AG10803 (cell line): Measurements from ENCODE around the gene MRPS24.
"Not testable (repeated sequence)": the region's sequence is repeated elsewhere in the genome, so short reads cannot be mapped to it uniquely, and the experiment has no call there.

Source experiments
- DNase-seq: peaks from one replicate; pipeline ENCODE4 v3.0.0; 2010; ENCODE audit warnings: low read depth
- H3K4me3 ChIP-seq: 2 replicates; pipeline ENCODE4 v1.5.1; 2011; ENCODE audit warnings: mild to moderate bottlenecking, low read length, control low read depth
- TF ChIP-seq, protein P1 (sequence below): conservative IDR thresholded peaks from 2 replicates; pipeline ENCODE4 v1.5.1; 2011; ENCODE audit warnings: mild to moderate bottlenecking, low read length, control low read depth, inconsistent platforms

The MRPS24 gene

DNA sequence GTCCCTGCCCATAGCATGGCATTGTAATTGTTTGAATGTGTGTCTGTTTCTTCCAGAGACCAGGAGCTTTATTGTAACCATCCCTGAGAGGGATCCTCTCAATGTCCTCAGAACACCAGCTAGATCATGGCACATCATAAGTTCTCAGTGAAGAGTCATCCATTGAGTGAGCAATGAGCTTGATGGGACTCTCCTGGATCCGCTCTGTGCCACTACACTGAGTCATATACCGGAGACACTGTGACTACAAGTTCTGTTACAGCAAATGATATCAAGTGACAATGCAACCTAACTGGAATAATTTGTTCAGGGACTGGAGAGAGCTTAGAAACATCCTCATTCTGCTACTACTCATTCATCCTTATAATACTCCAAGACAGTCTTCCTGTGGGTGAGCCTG lies 25.1 kb downstream of the MRPS24 start:
- TF ChIP-seq, protein P1, sequence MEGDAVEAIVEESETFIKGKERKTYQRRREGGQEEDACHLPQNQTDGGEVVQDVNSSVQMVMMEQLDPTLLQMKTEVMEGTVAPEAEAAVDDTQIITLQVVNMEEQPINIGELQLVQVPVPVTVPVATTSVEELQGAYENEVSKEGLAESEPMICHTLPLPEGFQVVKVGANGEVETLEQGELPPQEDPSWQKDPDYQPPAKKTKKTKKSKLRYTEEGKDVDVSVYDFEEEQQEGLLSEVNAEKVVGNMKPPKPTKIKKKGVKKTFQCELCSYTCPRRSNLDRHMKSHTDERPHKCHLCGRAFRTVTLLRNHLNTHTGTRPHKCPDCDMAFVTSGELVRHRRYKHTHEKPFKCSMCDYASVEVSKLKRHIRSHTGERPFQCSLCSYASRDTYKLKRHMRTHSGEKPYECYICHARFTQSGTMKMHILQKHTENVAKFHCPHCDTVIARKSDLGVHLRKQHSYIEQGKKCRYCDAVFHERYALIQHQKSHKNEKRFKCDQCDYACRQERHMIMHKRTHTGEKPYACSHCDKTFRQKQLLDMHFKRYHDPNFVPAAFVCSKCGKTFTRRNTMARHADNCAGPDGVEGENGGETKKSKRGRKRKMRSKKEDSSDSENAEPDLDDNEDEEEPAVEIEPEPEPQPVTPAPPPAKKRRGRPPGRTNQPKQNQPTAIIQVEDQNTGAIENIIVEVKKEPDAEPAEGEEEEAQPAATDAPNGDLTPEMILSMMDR, result no peak
- DNase-seq, result no peak
- no peak overlapping the region for H3K4me3 ChIP-seq

DNA sequence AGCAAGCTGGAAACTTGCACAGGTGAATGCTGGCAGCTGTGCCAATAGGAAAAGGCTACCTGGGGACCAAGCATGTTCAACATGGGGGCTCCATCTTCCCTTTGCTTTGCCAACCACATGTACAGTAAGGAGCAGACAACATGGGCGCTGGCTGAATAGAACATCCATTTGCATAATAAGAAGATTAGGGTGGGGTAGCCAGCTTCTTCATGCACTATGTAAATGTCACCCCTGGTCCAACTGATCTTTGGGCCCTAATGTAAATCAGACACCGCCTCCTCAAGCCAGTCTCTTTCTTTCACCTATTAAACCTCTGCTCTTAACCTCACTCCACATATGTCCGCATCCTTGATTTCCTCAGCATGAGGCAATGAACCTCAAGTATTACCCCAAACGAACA lies 26.0 kb downstream of the MRPS24 start:
- no peak for DNase-seq
- no peak overlapping the region for H3K4me3 ChIP-seq
- TF ChIP-seq, protein P1, result no peak

DNA sequence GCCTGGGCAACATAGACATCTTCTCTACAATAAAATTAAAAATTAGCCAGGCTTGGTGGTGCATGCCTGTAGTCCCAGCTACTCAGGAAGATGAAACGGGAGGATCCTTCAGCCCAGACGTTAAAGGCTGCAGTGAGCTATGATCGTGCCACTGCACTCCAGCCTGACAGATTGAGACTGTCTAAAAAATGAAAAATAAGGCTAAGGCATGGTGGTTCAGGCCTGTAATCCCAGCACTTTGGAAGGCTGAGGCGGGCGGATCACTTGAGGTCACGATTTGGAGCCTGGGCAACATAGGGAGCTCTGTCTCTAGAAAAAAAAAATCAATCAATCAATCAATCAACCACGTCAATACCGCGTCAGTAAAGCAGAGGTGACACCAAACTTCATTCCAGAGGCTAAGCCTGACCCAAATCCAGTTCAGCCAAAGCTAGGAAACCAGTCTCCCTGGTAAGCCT lies 31.1 kb downstream of the MRPS24 start:
- no peak for DNase-seq
- no peak overlapping the region for H3K4me3 ChIP-seq
- TF ChIP-seq, protein P1, result no peak

DNA sequence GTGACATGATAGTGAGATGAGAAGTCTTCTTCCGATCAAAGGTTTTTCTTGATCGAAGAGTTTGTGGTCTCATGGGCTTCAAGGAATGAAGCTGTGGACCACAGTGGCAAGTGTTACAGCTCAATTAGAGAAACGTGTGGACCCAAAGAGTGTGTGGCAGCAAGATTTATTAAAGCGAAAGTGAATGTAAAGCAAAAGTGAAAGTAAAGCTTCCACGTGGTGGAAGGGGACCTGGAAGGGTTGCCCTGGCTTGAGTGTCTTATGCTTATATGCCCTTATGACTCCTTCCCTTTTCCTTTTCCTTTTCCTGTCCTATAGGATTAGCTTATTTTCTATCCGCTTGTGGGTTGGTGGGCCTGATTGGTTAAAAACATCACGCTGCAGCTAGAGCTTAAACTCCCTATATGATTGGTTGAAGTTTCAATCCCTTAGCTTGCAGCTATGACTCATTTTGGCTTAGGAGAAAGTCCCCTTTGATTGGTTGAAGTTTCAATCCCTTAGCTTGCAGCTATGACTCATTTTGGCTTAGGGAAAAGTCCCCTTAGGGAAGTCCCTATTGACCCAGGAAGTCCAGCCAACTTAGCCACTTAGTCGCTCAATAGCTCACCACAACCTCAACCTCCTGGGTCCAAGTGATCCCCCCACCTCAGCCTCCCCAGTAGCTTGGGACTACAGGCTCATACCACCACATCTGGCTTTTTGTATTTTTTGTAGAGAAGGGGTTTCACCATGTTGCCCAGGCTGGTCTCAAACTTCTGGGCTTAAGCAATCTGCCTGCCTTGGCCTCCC lies 34.7 kb downstream of the MRPS24 start:
- peak overlapping the region; percentile 33 for H3K4me3 ChIP-seq

DNA sequence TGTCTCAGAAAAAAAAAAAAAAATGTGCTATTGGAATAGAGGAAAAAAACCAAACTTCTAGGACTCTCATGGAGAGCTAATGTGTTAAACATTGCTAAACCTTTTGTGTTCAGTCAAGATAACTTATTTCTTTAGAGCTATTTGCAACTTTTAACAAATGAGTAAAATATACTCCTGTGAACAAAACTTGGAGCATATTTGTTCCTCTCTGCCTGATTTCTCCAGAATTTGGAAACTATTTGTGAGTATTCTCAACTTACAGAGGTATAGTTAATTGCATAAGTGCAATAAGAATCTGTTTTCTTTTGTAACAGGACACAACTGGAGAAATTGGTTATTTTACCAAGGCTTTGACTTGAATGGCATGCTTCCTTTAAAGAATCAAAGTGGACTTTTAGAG lies 38.4 kb downstream of the MRPS24 start:
- not testable (repeated sequence) for H3K4me3 ChIP-seq, DNase-seq

More for the DNA sequence above, 34.7 kb downstream of the MRPS24 start:
- DNase-seq, result peak; percentile 39
- TF ChIP-seq, protein P1, result no peak

DNA sequence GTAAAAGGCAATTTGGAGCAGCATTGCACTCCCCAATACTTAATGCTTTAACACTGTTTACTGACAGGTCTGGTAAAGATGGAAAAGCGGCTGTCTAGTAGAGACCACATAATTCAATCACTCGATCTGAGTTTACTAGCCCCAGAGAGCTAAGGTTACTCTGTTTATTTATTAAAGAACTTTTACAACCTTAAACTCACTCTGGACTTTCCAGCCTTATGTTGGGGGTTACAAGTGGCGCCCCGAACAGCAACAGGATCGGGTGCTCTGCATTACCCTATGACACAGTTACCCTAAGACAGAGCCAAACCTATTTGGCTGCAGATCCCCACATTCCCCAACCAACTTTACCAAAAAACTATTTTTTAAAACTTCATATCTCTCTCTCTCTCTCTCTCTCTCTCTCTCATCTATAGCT lies 43.9 kb downstream of the MRPS24 start:
- H3K4me3 ChIP-seq, result no peak overlapping the region
- TF ChIP-seq, protein P1, result no peak
- DNase-seq, result no peak

DNA sequence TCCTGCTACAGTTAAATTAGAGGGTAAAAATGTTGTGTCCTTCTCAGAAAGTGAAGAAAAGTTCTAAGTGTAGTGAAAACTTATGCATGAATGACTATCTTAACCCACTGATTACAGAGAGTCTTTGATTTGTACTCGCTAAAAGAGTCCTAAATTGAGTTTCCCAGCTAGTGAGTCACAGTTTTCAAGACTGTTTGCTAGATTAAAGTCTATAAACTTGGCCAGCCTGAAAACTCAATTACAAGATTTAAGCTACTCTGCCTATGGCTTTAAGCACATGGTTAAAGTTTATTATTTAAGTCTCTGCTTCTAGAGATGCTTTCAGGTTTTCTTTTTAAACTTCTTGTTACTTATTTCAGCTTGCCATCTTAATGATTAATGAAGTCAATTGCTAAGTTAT lies 44.4 kb downstream of the MRPS24 start:
- TF ChIP-seq, protein P1, result no peak
- DNase-seq, result no peak
- no peak overlapping the region for H3K4me3 ChIP-seq

DNA sequence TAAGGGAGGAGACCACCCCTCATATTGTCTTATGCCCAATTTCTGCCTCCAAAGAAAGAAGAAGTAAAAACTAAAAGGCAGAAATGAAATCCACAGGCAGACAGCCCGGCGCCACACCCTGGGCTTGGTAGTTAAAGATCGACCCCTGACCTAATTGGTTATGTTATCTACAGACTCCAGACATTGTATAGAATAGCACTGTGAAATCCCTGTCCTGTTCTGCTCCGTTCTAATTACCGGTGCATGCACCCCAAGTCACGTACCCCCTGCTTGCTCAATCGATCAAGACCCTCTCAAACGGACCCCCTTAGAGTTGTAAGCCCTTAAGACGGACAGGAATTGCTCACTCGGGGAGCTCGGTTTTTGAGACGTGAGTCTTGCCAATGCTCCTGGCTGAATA lies 44.8 kb downstream of the MRPS24 start:
- DNase-seq, H3K4me3 ChIP-seq: not testable (repeated sequence)
